NCI-H69 (cell line): ENCODE measurements around the gene SULT1A1.
"Not testable (repeated sequence)": the region's sequence is repeated elsewhere in the genome, so short reads cannot be mapped to it uniquely, and the experiment has no call there.

ENCODE experiments used
- DNase-seq: peaks from one replicate; lab custom pipeline; 2025; lab: John Stamatoyannopoulos, UW

Gene SULT1A1

GRCh38 chr16:28591355-28591754 is 18.5 kb downstream of the SULT1A1 start:
- no peak for DNase-seq

GRCh38 chr16:28590384-28591340 is 19.2 kb downstream of the SULT1A1 start:
- no peak for DNase-seq

GRCh38 chr16:28589930-28590329 is 19.9 kb downstream of the SULT1A1 start:
- DNase-seq, result no peak

- DNase-seq, result no peak
Measured at GRCh38 chr16:28589069-28589468, 20.8 kb downstream of the SULT1A1 start.

DNA sequence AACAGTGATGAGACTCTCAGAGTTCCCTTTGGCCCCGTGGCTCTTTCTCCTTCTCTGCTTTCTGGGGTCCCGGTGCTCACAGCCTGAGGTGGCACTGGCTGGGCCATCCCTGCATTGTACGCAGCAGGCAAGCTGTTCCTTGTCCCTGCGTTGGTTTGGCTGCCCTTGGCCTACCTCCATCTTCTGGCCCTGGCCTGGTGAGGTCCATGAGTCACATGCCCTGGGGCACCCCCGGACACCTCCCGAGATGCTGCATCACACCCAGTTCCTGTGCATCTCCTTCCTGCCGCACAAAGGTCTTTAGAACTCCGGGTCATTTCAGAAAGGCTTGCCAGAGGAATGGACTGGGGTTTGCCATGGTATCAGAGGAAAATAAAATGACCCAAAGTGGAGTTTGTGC is 22.5 kb downstream of the SULT1A1 start:
- DNase-seq, result no peak

DNA sequence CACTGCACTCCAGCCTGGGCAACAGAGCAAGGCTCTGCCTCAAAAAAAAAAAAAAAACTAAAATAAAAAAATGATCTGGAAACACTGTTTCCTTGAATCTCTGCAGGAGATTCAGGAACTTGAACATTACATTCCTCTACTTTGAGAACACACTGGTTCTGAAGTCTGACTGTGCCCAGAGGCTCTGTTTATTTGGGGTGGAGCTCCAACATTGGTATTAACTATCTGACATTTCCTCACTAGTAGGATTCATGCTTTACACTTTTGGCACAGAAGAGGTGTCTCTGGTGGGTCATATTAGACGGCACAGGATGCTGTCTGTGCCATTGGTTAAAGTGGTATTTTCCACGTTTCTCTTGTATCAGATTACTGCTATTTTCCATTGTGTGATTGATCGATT is 23.4 kb downstream of the SULT1A1 start:
- DNase-seq, result no peak

- DNase-seq, result no peak
Measured at GRCh38 chr16:28585674-28586073, 24.2 kb downstream of the SULT1A1 start.

GRCh38 chr16:28580726-28581315 is 29.0 kb downstream of the SULT1A1 start:
- DNase-seq, result no peak

DNA sequence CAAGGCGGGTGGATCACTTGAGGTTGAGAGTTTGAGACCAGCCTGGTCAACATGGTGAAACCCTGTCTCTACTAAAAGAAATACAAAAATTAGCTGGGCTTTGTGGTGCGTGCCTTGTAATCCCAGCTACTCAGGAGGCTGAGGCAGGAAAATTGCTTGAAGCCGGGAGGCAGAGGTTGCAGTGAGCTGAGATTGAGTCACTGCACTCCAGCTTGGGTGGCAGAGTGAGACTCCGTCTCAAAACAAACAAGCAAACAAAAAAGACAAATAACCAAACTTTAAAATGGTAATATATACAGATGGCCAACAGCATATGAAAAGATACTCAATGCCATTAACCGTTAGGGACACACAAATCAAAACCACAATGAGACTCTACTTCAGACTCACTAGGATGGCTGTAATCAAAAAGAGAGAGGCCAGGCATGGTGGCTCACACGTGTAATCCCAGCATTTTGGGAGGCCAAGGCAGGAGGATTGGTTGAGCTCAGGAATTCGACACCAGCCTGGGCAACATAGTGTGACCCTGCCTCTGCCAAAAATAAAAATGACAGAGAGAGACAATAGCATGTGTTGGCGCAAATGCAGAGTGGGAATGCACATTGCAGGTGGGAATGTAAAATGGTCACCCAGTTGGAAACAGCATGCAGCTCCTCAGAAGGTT is 34.3 kb downstream of the SULT1A1 start:
- DNase-seq, result no peak

GRCh38 chr16:28574925-28575324 is 34.9 kb downstream of the SULT1A1 start:
- DNase-seq, result peak; percentile 8

- DNase-seq, result no peak
Measured at GRCh38 chr16:28573738-28574718, 35.8 kb downstream of the SULT1A1 start.

- DNase-seq, result no peak
Measured at GRCh38 chr16:28572696-28573510, 36.9 kb downstream of the SULT1A1 start.

DNA sequence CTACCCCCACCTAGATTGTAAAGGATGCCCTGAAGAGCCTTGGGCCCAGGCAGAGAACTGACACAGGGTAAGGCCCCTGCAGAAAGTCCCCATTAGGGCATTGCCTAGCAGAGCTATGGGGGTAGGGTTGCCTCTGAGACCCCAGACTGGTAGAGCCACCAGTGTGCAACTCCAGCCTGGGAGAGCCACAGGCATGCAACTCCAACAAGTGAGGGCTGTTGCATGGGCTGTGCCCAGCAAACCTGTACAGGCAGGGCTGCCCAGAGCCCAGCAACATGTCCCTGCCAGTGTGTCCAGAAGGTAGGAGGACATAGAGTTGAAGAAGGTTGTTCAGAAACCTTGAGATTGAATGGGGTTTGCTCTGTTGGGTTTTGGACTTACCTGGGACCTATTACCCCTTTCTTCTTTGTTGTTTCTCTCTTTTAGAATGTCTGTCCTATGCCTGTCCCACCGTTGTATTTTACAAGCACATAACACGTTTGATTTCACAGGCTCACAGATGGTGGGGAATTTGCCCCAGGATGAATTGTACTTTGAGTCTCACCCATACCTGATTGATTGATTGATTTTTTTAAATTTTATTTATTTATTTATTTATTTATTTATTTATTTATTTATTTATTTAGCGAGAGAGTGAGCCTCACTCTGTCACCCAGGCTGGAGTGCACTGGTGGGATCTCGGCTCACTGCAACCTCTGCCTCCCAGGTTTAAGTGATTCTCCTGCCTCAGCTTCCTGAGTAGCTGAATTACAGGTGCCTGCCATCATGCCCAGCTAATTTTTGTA is 39.7 kb downstream of the SULT1A1 start:
- no peak for DNase-seq

DNA sequence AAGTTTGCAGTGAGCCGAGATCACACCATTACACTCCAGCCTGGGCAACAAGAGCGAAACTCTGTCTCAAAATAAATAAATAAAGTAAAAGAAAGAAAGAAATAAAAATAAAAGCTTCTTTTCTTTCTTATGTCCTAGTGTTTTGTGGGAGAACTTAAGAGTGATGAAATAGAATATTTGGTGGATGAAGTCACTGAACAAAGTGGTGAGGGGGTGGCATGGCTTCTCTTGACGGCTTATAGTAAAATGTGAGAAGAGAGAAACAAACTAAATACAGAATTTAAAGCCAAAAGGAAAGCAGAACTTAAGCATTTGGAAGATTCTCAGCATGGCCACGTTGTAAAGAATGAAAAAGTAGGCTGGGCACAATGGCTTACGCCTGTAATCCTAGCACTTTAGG is 40.8 kb downstream of the SULT1A1 start:
- no peak for DNase-seq

DNA sequence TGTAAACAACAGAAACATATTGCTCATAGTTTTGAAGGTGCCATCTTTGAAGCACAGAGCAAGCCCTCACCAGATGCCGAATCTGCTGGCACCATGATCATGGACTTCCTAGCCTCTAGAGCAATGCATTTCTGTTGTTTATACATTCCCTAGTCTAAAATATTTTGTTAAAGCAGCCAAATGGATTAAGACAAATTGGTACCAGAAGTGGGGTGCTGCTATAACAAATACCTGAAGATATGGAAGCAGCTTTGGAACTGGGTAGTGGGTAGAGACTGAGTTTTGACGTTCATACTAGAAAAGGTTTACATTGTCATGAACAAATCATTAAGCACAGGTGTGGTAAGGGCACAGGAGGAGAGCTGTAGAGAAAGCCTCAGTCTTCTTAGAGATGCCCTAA is 42.6 kb downstream of the SULT1A1 start:
- no peak for DNase-seq

GRCh38 chr16:28566233-28566925 is 43.5 kb downstream of the SULT1A1 start:
- not testable (repeated sequence) for DNase-seq

GRCh38 chr16:28563218-28563617 is 46.6 kb downstream of the SULT1A1 start:
- DNase-seq, result no peak

GRCh38 chr16:28562199-28562598 is 47.6 kb downstream of the SULT1A1 start:
- DNase-seq, result no peak

- DNase-seq, result no peak
Measured at GRCh38 chr16:28561557-28562187, 48.2 kb downstream of the SULT1A1 start.
